ENCODE measurements around the gene TFEB.

TFEB gene

GRCh38 chr6:41651962-41652657 lies 83.3 kb downstream of the TFEB start:
- DNase-seq (ENCODE audit: low spot score) = no peak

- no peak for DNase-seq (ENCODE audit: low spot score)
These were observed 84.0 kb downstream of the TFEB start for GRCh38 chr6:41651246-41651961.

GRCh38 chr6:41650120-41650519 lies 85.3 kb downstream of the TFEB start:
- DNase-seq (ENCODE audit: low spot score) = no peak

GRCh38 chr6:41649596-41649995 lies 85.8 kb downstream of the TFEB start:
- DNase-seq (ENCODE audit: low spot score) = no peak

GRCh38 chr6:41648921-41649320 lies 86.5 kb downstream of the TFEB start:
- no peak for DNase-seq (ENCODE audit: low spot score)

GRCh38 chr6:41648070-41648585 lies 87.3 kb downstream of the TFEB start:
- DNase-seq (ENCODE audit: low spot score) = no peak

DNA sequence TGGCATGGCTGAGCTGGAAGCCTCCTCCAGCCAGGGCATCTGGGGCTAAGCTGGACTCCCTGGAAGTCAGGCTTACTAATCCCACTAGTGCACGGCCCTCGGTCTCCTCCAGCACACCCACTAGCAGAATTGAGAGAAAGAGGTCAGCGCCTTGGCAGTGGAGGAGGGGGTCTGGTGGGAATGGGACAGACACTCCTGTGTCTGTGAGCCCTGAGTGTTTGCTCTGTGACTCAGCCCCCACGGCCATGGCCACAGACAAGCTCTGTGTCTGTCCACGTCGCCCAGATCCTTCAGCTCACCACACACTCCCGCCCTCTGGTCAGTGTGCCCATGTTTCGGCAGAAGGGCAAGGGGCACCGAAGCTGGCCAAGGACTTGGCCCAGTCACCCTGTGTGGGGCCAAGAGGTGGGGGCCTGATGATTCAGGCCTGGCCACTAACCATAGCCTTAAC lies 88.3 kb downstream of the TFEB start:
- no peak for DNase-seq (ENCODE audit: low spot score)

GRCh38 chr6:41646026-41646795 lies 89.2 kb downstream of the TFEB start:
- no peak for DNase-seq (ENCODE audit: low spot score)

- no peak for DNase-seq (ENCODE audit: low spot score)
These were observed 90.3 kb downstream of the TFEB start for GRCh38 chr6:41645007-41645618.

- no peak for DNase-seq (ENCODE audit: low spot score)
These were observed 91.0 kb downstream of the TFEB start for GRCh38 chr6:41644297-41644879.

- DNase-seq (ENCODE audit: low spot score) = no peak
These were observed 91.5 kb downstream of the TFEB start for GRCh38 chr6:41643899-41644269.

GRCh38 chr6:41642960-41643898 lies 92.2 kb downstream of the TFEB start:
- no peak for DNase-seq (ENCODE audit: low spot score)

DNA sequence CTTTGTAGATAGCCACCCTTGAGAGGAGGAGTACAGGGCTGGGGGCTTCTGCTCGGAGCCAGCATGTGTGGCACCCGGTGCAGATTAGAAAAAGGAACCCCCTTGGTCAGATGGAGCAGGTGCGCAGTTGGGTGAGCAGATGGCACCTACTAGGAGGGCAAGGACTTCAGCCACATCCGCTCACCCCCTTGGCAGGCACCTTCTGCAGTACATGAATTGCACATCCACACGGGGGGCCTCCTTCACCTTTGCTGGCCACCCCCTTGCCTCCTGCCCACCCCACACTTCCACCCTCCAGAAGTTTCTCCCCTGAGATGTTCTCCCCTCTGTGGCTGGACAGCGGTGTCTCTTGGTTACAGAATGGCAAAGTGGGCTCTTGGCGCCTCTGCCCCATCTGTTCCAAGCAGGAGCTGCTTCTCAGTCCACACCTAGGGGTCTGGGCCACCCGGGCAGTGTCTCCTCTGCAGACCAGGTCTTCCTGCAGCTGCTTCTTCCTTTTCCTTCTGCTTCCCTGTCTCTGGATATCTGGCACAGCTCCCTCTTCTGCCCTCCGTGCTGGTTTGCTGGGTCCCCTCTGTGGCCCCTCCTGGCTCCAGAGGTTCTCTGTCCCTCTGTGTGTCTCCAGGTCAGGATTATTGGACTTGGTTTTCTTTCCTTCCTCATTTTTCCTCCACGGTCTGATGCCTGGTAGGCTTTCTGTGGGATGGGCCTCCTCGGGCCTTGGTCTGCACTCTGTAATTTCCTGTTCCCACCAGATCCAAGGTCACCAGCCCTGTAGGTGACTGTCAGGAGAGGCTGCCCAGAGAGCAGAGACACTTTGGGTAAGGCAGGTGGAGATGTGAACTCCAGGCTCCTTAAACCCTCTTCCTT lies 93.1 kb downstream of the TFEB start:
- no peak for DNase-seq (ENCODE audit: low spot score)

DNA sequence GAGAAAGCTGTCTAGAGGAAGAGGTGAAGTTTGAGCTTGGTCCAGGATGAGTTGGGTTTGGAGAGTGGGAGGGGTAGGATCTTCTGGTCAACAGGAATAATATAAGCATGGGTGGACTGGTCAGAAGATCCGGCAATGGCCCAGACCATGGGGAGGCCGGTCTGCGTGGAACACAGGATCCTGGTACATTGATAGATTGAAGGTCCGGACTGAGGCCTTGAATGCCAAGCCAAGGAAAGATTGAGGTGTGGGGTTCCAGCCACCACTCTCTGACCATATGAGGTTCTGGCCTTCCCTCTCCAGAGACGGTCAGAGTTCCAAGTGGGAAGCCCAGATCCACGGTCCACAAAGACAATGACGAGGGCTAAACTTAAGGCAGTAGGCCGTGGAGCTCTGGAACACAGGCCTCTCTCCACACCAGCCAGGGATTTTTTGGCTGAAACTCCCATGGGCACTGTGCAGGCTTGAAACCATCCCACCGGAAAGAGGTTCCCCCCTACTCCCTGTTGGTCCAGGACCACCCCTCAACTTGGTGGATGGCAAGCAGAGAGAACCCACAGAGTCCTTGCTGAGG lies 94.0 kb downstream of the TFEB start:
- no peak for DNase-seq (ENCODE audit: low spot score)

GRCh38 chr6:41640426-41640825 lies 95.0 kb downstream of the TFEB start:
- DNase-seq (ENCODE audit: low spot score) = no peak

GRCh38 chr6:41639809-41640371 lies 95.5 kb downstream of the TFEB start:
- DNase-seq (ENCODE audit: low spot score) = no peak

GRCh38 chr6:41638935-41639808 lies 96.2 kb downstream of the TFEB start:
- DNase-seq (ENCODE audit: low spot score) = no peak
